Adrenal gland (tissue), 5 donors: Measurements from ENCODE around the gene PRKCE.

ENCODE experiments used
- CTCF ChIP-seq, 6 experiments: fragments of 450-650 bp in 4 of 6; fragments of 200-600 bp in 2 of 6; sonication (generic) in 1 of 6; IDR thresholded peaks; 1 replicate in 5 of 6; 2 replicates in 1 of 6; pipeline versions ENCODE4 v1.5.1 to v1.8.0; 2016 to 2021; ENCODE audit warnings: antibody characterized with exemption in 6 of 6, mild to moderate bottlenecking in 2 of 6, moderate library complexity in 1 of 6
- POLR2A ChIP-seq, 2 donors: fragments of 450-650 bp; IDR thresholded peaks; one replicate each; pipeline ENCODE4 v1.6.1; 2017; ENCODE audit warnings: antibody characterized with exemption in 2 of 2, mild to moderate bottlenecking in 2 of 2, moderate library complexity in 1 of 2
- donor health status: DM: no; HTN: no; CAD: no.

- TF ChIP-seq CTCF (IDR thresholded peaks at IDR 0.05) (no peak), POLR2A (IDR thresholded peaks at IDR 0.05) (no peak)
Measured at GRCh38 chr2:45851576-45852304, 200.3 kb downstream of the PRKCE start.
